HG02610 (cell line): ENCODE results near the gene RNU6-8.

Experiments
- ATAC-seq: cut with Tn5 transposase; IDR thresholded peaks from one replicate; pipeline ENCODE4 v1.9.1; 2021; ENCODE audit warnings: mild to moderate bottlenecking, moderate library complexity; ENCODE audit not compliant: unreplicated experiment

Gene RNU6-8

GRCh38 chr14:32205554-32205953 is 2.5 kb upstream of the RNU6-8 start:
- no peak for ATAC-seq

- no peak for ATAC-seq
Measured at GRCh38 chr14:32203928-32204357, 874 bp upstream of the RNU6-8 start.

GRCh38 chr14:32202491-32202997 is 525 bp downstream of the RNU6-8 start:
- no peak for ATAC-seq

- ATAC-seq, result no peak
Measured at GRCh38 chr14:32201816-32202490, 1.1 kb downstream of the RNU6-8 start, which contains the start of gene RNU6-7. Gene RNU6-7, plus strand, starts transcription at chr14:32202045.

GRCh38 chr14:32201193-32201815 is 1.8 kb downstream of the RNU6-8 start:
- ATAC-seq, result peak; percentile 56

GRCh38 chr14:32200368-32201192 is 2.5 kb downstream of the RNU6-8 start:
- peak; percentile 0 for ATAC-seq

- ATAC-seq, result peak; percentile 38
Measured at GRCh38 chr14:32197919-32198318, 5.2 kb downstream of the RNU6-8 start.

- ATAC-seq, result no peak
Measured at GRCh38 chr14:32195636-32196035, 7.4 kb downstream of the RNU6-8 start.

- ATAC-seq, result no peak
Measured at GRCh38 chr14:32193532-32193931, 9.5 kb downstream of the RNU6-8 start.

GRCh38 chr14:32192712-32193373 is 10.2 kb downstream of the RNU6-8 start:
- ATAC-seq, result no peak

GRCh38 chr14:32190673-32191072 is 12.4 kb downstream of the RNU6-8 start:
- no peak for ATAC-seq

GRCh38 chr14:32189811-32190210 is 13.3 kb downstream of the RNU6-8 start:
- no peak for ATAC-seq

GRCh38 chr14:32186248-32186647 is 16.8 kb downstream of the RNU6-8 start:
- ATAC-seq, result no peak

- no peak for ATAC-seq
Measured at GRCh38 chr14:32185097-32185496, 18.0 kb downstream of the RNU6-8 start.

- no peak for ATAC-seq
Measured at GRCh38 chr14:32183151-32184058, 19.7 kb downstream of the RNU6-8 start.

- no peak for ATAC-seq
Measured at GRCh38 chr14:32171469-32171868, 31.6 kb downstream of the RNU6-8 start.

- no peak for ATAC-seq
Measured at GRCh38 chr14:32169191-32169590, 33.9 kb downstream of the RNU6-8 start.

GRCh38 chr14:32167907-32168306 is 35.2 kb downstream of the RNU6-8 start:
- no peak for ATAC-seq

- ATAC-seq, result no peak
Measured at GRCh38 chr14:32166924-32167323, 36.1 kb downstream of the RNU6-8 start.

- peak; percentile 50 for ATAC-seq
Measured at GRCh38 chr14:32166029-32166428, 37.0 kb downstream of the RNU6-8 start.
